GM12878 (cell line): ENCODE results near the gene CALML5. TPM values are rescaled to one million over a fixed set of nuclear protein-coding genes. Genes with fewer than 3 reads are reported as not detected.

ENCODE experiments used
- ATAC-seq: fragments of 200-7000 bp; cut with Tn5 transposase; 3 replicates; pipeline ENCODE4 v1.9.1; 2020; ENCODE audit warnings: mild to moderate bottlenecking, moderate library complexity
- BruUV-seq: library from RNA; stranded (reverse); fragments of 400-500 nt; replicated peaks from 2 replicates; lab custom pipeline; 2021; lab: Mats Ljungman, UMichigan
- CTCF ChIA-PET: fragments of 300-600 bp; sonication (Branson Sonifier 250); formaldehyde crosslinking; extraction: SDS; loops from one replicate; lab custom pipeline; 2021; ENCODE audit warnings: inconsistent platforms; lab: Yijun Ruan, JAX
- POLR2A ChIA-PET: fragments of 350-600 bp; formaldehyde crosslinking; extraction: SDS; loops from one replicate; lab custom pipeline; 2021; ENCODE audit warnings: inconsistent platforms; lab: Charles Lee
- RAD21 ChIA-PET: fragments of 300-600 bp; sonication (Branson Sonifier 250); formaldehyde crosslinking; loops from one replicate; lab custom pipeline; 2023; ENCODE audit warnings: antibody characterized with exemption; ENCODE audit not compliant: unreplicated experiment; lab: Charles Lee
- SMC1A ChIA-PET: fragments of 300-600 bp; sonication (Branson Sonifier 250); formaldehyde crosslinking; loops from one replicate; lab custom pipeline; 2023; ENCODE audit not compliant: unreplicated experiment, uncharacterized antibody; lab: Charles Lee
- DNase-seq: peaks from one replicate; pipeline ENCODE4 v3.0.0-alpha.2; 2011; ENCODE audit warnings: low read depth, low spot score
- FAIRE-seq: peaks from 3 replicates; lab custom pipeline; 2011; peaks lifted over from hg19 to GRCh38; lab: Jason Lieb, UNC
- H2AFZ ChIP-seq: 2 replicates; pipeline ENCODE4 v1.6.0; 2011; ENCODE audit warnings: low read depth, low read length, control low read depth; ENCODE audit not compliant: control insufficient read depth
- H3K27ac ChIP-seq: 2 replicates; pipeline ENCODE4 v1.5.1; 2011; ENCODE audit warnings: control low read depth; ENCODE audit not compliant: control insufficient read depth, insufficient read depth
- H3K27me3 ChIP-seq, 2 experiments: replicated peaks in 1 of 2; 2 replicates each; pipeline versions ENCODE4 v1.6.0 to v1.6.1; 2011; ENCODE audit warnings: low read length in 1 of 2; ENCODE audit not compliant: control insufficient read depth in 2 of 2, insufficient read depth in 2 of 2
- H3K36me3 ChIP-seq, 2 experiments: 2 replicates each; pipeline ENCODE4 v1.5.1; 2011; ENCODE audit warnings: low read length in 1 of 2; ENCODE audit not compliant: control insufficient read depth in 2 of 2, insufficient read depth in 2 of 2
- H3K4me1 ChIP-seq: 2 replicates; pipeline ENCODE4 v1.6.1; 2011; ENCODE audit warnings: mild to moderate bottlenecking, low read length, moderate library complexity, mixed read lengths; ENCODE audit not compliant: control insufficient read depth, insufficient read depth
- H3K4me2 ChIP-seq: 2 replicates; pipeline ENCODE4 v1.6.0; 2011; ENCODE audit warnings: control low read depth; ENCODE audit not compliant: control insufficient read depth, insufficient read depth
- H3K4me3 ChIP-seq: fragments of 200-600 bp; sonication (generic); 2 replicates; pipeline ENCODE4 v1.5.1; 2016
- H3K79me2 ChIP-seq: 2 replicates; pipeline ENCODE4 v1.6.0; 2011; ENCODE audit warnings: low read length; ENCODE audit not compliant: control insufficient read depth, insufficient read depth
- H3K9ac ChIP-seq: 2 replicates; pipeline ENCODE4 v1.8.0; 2011; ENCODE audit warnings: low read length, control low read depth, mixed read lengths; ENCODE audit not compliant: control insufficient read depth, insufficient read depth
- H3K9me3 ChIP-seq: replicated peaks from 3 replicates; pipeline ENCODE4 v1.5.1; 2011; ENCODE audit warnings: mild to moderate bottlenecking, low read length; ENCODE audit not compliant: control insufficient read depth, insufficient read depth
- H4K20me1 ChIP-seq: 2 replicates; pipeline ENCODE4 v1.6.0; 2011; ENCODE audit not compliant: control insufficient read depth, insufficient read depth
- CEBPB ChIP-seq, 2 experiments: fragments of 150-350 bp in 1 of 2; IDR thresholded peaks; 2 replicates each; pipeline ENCODE4 v1.6.1; 2012 to 2014; ENCODE audit warnings: low read depth in 2 of 2, low read length in 2 of 2, borderline replicate concordance in 1 of 2, inconsistent platforms in 1 of 2
- EGR1 ChIP-seq, 2 experiments: IDR thresholded peaks; 1 replicate in 1 of 2; 2 replicates in 1 of 2; pipeline ENCODE4 v1.6.1; 2011 to 2012; ENCODE audit warnings: low read depth in 2 of 2, low read length in 2 of 2, borderline replicate concordance in 1 of 2, mild to moderate bottlenecking in 1 of 2, moderate library complexity in 1 of 2
- ESRRA ChIP-seq: IDR thresholded peaks from 2 replicates; pipeline ENCODE4 v1.6.1; 2012; ENCODE audit warnings: mild to moderate bottlenecking, low read length, improper control_type of control experiment
- KAT2A ChIP-seq: conservative IDR thresholded peaks from 2 replicates; pipeline ENCODE4 v1.6.1; 2011; ENCODE audit warnings: low read depth, low read length; ENCODE audit not compliant: control insufficient read depth
- MTA2 ChIP-seq: fragments of 450-650 bp; IDR thresholded peaks from 2 replicates; pipeline ENCODE4 v1.6.1; 2016; ENCODE audit warnings: low read depth, mild to moderate bottlenecking, moderate library complexity
- MTA3 ChIP-seq: IDR thresholded peaks from 2 replicates; pipeline ENCODE4 v1.6.1; 2012; ENCODE audit warnings: low read length, inconsistent platforms, borderline replicate concordance
- NRF1 ChIP-seq: conservative IDR thresholded peaks from 2 replicates; pipeline ENCODE4 v1.6.1; 2011; ENCODE audit warnings: mild to moderate bottlenecking, low read depth, low read length, improper control_type of control experiment
- PAX5 ChIP-seq: IDR thresholded peaks from 2 replicates; pipeline ENCODE4 v1.6.1; 2011; ENCODE audit warnings: low read depth, low read length, borderline replicate concordance
- RAD21 ChIP-seq: IDR thresholded peaks from 2 replicates; pipeline ENCODE4 v1.6.1; 2011; ENCODE audit warnings: mild to moderate bottlenecking, low read depth, low read length, moderate library complexity; ENCODE audit not compliant: insufficient read depth
- YBX1 ChIP-seq: fragments of 450-650 bp; IDR thresholded peaks from 2 replicates; pipeline ENCODE4 v1.6.1; 2016; ENCODE audit warnings: antibody characterized with exemption
- ZNF217 ChIP-seq: fragments of 450-650 bp; IDR thresholded peaks from 2 replicates; pipeline ENCODE4 v1.6.1; 2017; ENCODE audit warnings: antibody characterized with exemption, mild to moderate bottlenecking
- WGBS: methylation state at CpG from one replicate; pipeline ENCODE4 v1.1.6; 2016; ENCODE audit warnings: low lambda C conversion rate; ENCODE audit not compliant: insufficient replicate concordance, insufficient coverage; ENCODE audit errors: missing lambda C conversion rate; 5-methylcytosine and 5-hydroxymethylcytosine counted together
- in situ Hi-C: fragments of 300-500 bp; cut with MboI; formaldehyde crosslinking; loops from 9 replicates; pipeline ENCODE4 v1.14.3; 2018; ENCODE audit warnings: mixed read lengths
- intact Hi-C: fragments of 100-400 bp; cut with micrococcal nuclease; formaldehyde crosslinking; loops from one replicate; pipeline ENCODE4 v1.14.2; 2022; ENCODE audit not compliant: unreplicated experiment
- polyA plus RNA-seq, 11 experiments: library from polyadenylated mRNA; depleted of rRNA in 4 of 11; unstranded in 6 of 11; stranded (reverse) in 5 of 11; fragments of >200 nt; fragmentation: Nextera tagmentation in 4 of 11; fragmentation: Illumina TruSeq in 1 of 11; extraction: Ambion mirVana in 4 of 11; extraction: Trizol in 1 of 11; gene quantifications; 1 replicate in 1 of 11; 2 replicates in 10 of 11; pipeline versions ENCODE4 v1.2.1 to v1.2.3, GENCODE V29; 2011 to 2016; ENCODE audit warnings: inconsistent platforms in 2 of 11, missing spikeins in 2 of 11, low read depth in 1 of 11
- total RNA-seq, 4 experiments: library from RNA; depleted of rRNA in 3 of 4; stranded (reverse); fragments of >200 nt in 3 of 4; fragmentation: Illumina TruSeq in 1 of 4; extraction: Trizol in 1 of 4; gene quantifications; 2 replicates each; pipeline versions ENCODE4 v1.2.1 to v1.2.3, GENCODE V29; 2013 to 2021
- TF ChIP-seq, protein P1 (sequence below): fragments of 450-650 bp; conservative IDR thresholded peaks from 2 replicates; pipeline ENCODE4 v1.6.1; 2017; ENCODE audit warnings: mild to moderate bottlenecking, moderate library complexity

CALML5 gene
- total and polyA plus RNA-seq, 10 of the 15 experiments (the other 5 are each of a cell fraction or from before 2014, with no cell fraction given), result not detected

DNA sequence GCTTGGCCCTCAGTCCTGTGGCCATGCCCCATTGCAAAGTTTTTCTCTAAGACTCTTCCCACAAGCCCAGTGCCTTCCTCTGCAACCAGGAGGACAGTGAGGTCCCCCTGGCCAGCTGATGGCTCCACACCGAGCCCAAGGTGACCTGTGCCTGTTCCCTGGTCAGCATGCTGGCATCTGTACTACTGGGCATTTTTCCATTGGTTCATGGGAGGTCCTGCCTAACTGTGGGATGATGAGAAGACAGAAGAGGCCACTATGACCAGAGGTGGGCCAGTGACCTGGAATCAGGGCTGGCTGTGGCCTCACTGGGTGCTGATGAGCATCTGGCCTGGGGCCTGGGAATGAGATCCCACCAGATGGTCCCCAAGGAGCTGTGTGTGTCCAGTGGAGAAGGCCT lies 45.6 kb upstream of the CALML5 start:
- 0% methylated on average over 1 of the region's 1 CpG for WGBS
- Histone ChIP-seq H3K36me3 (no peaks in the 10 kb centered on the region), H3K27me3 (no peaks in the 10 kb centered on the region; a peak in 1 of 4 replicates), H2AFZ (no peak overlapping the region), H3K4me1 (no peaks in the 10 kb centered on the region), H3K4me3 (no peak overlapping the region), H3K79me2 (no peaks in the 10 kb centered on the region), H3K4me2 (no peak overlapping the region), H3K27ac (no peak overlapping the region), H3K9ac (no peak overlapping the region), H3K9me3 (peaks cover 2% of the 10 kb centered on the region; the same call in 2 of the 3 replicates), H4K20me1 (no peaks in the 10 kb centered on the region)
- ChIA-PET POLR2A (no interaction called here), RAD21 (no interaction called here), SMC1A (no interaction called here), CTCF (no interaction called here)
- no TSS peak for BruUV-seq
- DNase-seq, result no peak
- TF ChIP-seq KAT2A (no peak), RAD21 (no peak), MTA3 (no peak), ZNF217 (no peak), NRF1 (no peak), CEBPB (IDR thresholded peaks at IDR 0.05; ENCODE audit: borderline replicate concordance in 1 of 2, low read depth in 2 of 2, low read length in 2 of 2) (no peak), PAX5 (no peak), YBX1 (no peak), EGR1 (IDR thresholded peaks at IDR 0.05; ENCODE audit: borderline replicate concordance in 1 of 2, low read depth in 2 of 2, low read length in 2 of 2) (no peak), MTA2 (no peak), ESRRA (no peak)
- TF ChIP-seq, protein P1, sequence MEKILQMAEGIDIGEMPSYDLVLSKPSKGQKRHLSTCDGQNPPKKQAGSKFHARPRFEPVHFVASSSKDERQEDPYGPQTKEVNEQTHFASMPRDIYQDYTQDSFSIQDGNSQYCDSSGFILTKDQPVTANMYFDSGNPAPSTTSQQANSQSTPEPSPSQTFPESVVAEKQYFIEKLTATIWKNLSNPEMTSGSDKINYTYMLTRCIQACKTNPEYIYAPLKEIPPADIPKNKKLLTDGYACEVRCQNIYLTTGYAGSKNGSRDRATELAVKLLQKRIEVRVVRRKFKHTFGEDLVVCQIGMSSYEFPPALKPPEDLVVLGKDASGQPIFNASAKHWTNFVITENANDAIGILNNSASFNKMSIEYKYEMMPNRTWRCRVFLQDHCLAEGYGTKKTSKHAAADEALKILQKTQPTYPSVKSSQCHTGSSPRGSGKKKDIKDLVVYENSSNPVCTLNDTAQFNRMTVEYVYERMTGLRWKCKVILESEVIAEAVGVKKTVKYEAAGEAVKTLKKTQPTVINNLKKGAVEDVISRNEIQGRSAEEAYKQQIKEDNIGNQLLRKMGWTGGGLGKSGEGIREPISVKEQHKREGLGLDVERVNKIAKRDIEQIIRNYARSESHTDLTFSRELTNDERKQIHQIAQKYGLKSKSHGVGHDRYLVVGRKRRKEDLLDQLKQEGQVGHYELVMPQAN, result no peak
- intact Hi-C loops (no loop called here), in situ Hi-C loops (no loop called here)
- ATAC-seq, result no peak
- no peak for FAIRE-seq
